Right lobe of liver (tissue), 4 donors: Measurements from ENCODE around the gene CTDSP2.

Experiments used
- CTCF ChIP-seq, 4 donors: fragments of 200-600 bp in 3 of 4; fragments of 450-650 bp in 1 of 4; IDR thresholded peaks; one replicate each; pipeline versions ENCODE4 v1.5.1 to v1.8.0; 2016 to 2022; ENCODE audit warnings: antibody characterized with exemption in 4 of 4, mild to moderate bottlenecking in 2 of 4
- POLR2A ChIP-seq: fragments of 450-650 bp; IDR thresholded peaks from one replicate; pipeline ENCODE4 v1.6.1; 2017; ENCODE audit warnings: antibody characterized with exemption, mild to moderate bottlenecking
- donor health status: DM: no; HTN: no; CAD: no.
- donor health status: DM: no; HTN: no; CAD: no.
- donor health status: DM: no; HTN: yes; CAD: no.

- TF ChIP-seq CTCF (IDR thresholded peaks at IDR 0.05) (no peak), POLR2A (no peak)
Observed at GRCh38 chr12:57816001-57816854, 30.3 kb downstream of the CTDSP2 start.
